PFSK-1 (cell line): ENCODE data around the gene KRTAP5-7.

Source experiments
- FOXP2 ChIP-seq: optimal IDR thresholded peaks from 2 replicates; pipeline ENCODE3; 2011; ENCODE audit warnings: borderline replicate concordance, control low read depth, inconsistent platforms; ENCODE audit not compliant: insufficient read depth; ENCODE audit errors: extremely low read length, extremely low read depth
- POLR2AphosphoS5 ChIP-seq: IDR thresholded peaks from 2 replicates; pipeline ENCODE4 v1.6.1; 2012; ENCODE audit warnings: low read depth, mild to moderate bottlenecking, control low read depth, low read length, moderate library complexity
- SIN3A ChIP-seq: IDR thresholded peaks from 2 replicates; pipeline ENCODE4 v1.6.1; 2012; ENCODE audit warnings: mild to moderate bottlenecking, low read length, moderate library complexity, borderline replicate concordance; ENCODE audit not compliant: insufficient read depth
- TAF1 ChIP-seq: IDR thresholded peaks from 2 replicates; pipeline ENCODE4 v1.6.1; 2012; ENCODE audit warnings: low read length, control low read depth, borderline replicate concordance; ENCODE audit not compliant: insufficient read depth
- TF ChIP-seq, protein P1 (sequence below), 2 experiments: IDR thresholded peaks; 2 replicates each; pipeline versions ENCODE4 v1.6.1 to v1.8.0; 2011 to 2012; ENCODE audit warnings: low read depth in 2 of 2, low read length in 2 of 2, control low read depth in 1 of 2, inconsistent platforms in 1 of 2, mild to moderate bottlenecking in 1 of 2, moderate library complexity in 1 of 2; ENCODE audit not compliant: insufficient read depth in 1 of 2

DNA sequence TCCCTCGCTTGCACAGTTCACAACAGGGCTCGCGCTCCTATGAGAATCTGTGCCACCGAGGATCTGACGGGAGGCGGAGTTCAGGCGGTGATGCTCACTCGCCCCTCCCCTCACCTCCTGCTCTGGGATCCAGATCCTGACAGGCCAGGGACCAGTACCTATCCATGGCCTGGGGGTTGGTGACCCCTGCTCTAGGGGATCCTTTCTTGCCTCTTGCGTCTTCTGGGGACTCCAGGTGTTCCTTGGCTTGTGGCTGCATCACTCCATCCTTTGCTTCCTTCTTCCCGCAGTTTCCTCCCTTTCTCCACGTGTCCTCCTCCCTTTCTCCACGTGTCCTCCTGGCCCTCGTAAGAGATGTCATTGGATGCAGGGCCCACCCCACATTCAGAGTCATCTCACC is 30.6 kb upstream of the KRTAP5-7 start:
- no peak for TF ChIP-seq POLR2AphosphoS5
- no peak for TF ChIP-seq SIN3A
- no peak for TF ChIP-seq TAF1
- TF ChIP-seq, protein P1, sequence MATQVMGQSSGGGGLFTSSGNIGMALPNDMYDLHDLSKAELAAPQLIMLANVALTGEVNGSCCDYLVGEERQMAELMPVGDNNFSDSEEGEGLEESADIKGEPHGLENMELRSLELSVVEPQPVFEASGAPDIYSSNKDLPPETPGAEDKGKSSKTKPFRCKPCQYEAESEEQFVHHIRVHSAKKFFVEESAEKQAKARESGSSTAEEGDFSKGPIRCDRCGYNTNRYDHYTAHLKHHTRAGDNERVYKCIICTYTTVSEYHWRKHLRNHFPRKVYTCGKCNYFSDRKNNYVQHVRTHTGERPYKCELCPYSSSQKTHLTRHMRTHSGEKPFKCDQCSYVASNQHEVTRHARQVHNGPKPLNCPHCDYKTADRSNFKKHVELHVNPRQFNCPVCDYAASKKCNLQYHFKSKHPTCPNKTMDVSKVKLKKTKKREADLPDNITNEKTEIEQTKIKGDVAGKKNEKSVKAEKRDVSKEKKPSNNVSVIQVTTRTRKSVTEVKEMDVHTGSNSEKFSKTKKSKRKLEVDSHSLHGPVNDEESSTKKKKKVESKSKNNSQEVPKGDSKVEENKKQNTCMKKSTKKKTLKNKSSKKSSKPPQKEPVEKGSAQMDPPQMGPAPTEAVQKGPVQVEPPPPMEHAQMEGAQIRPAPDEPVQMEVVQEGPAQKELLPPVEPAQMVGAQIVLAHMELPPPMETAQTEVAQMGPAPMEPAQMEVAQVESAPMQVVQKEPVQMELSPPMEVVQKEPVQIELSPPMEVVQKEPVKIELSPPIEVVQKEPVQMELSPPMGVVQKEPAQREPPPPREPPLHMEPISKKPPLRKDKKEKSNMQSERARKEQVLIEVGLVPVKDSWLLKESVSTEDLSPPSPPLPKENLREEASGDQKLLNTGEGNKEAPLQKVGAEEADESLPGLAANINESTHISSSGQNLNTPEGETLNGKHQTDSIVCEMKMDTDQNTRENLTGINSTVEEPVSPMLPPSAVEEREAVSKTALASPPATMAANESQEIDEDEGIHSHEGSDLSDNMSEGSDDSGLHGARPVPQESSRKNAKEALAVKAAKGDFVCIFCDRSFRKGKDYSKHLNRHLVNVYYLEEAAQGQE (IDR thresholded peaks at IDR 0.05; ENCODE audit: insufficient read depth in 1 of 2, low read depth in 2 of 2, low read length in 2 of 2) = no peak
- no peak for TF ChIP-seq FOXP2
